Peyer's patch (tissue), 4 donors: Measurements from ENCODE around the gene NEUROD6. TPM values are rescaled to one million over a fixed set of nuclear protein-coding genes. Genes with fewer than 3 reads are reported as not detected.

Experiments used
- DNase-seq, 3 donors: peaks; one replicate each; pipeline ENCODE4 v3.0.0-alpha.2; 2017 to 2019
- H3K27ac ChIP-seq, 4 donors: fragments of 200-600 bp; sonication (generic); one replicate each; pipeline ENCODE4 v1.5.1; 2016 to 2019
- H3K27me3 ChIP-seq, 2 donors: fragments of 200-600 bp; sonication (generic); one replicate each; pipeline ENCODE4 v1.5.1; 2019
- H3K36me3 ChIP-seq, 3 donors: fragments of 200-600 bp; sonication (generic); one replicate each; pipeline ENCODE4 v1.5.1; 2016 to 2019
- H3K4me1 ChIP-seq, 4 donors: fragments of 200-600 bp; sonication (generic); one replicate each; pipeline ENCODE4 v1.5.1; 2016 to 2019
- H3K4me3 ChIP-seq, 4 donors: fragments of 200-600 bp; sonication (generic); 1 replicate in 3 of 4; 2 replicates in 1 of 4; pipeline ENCODE4 v1.5.1; 2016 to 2019; ENCODE audit warnings: mild to moderate bottlenecking in 1 of 4
- H3K9me3 ChIP-seq, 4 donors: fragments of 200-600 bp; sonication (generic); one replicate each; pipeline ENCODE4 v1.5.1; 2016 to 2019; ENCODE audit warnings: mild to moderate bottlenecking in 1 of 4
- POLR2A ChIP-seq, 2 donors: fragments of 450-650 bp; IDR thresholded peaks; one replicate each; pipeline ENCODE4 v1.5.1; 2017; ENCODE audit warnings: antibody characterized with exemption in 2 of 2, mild to moderate bottlenecking in 2 of 2, moderate library complexity in 2 of 2
- total RNA-seq, 4 donors: library from RNA; depleted of rRNA; stranded (reverse); fragments of >200 nt; gene quantifications; one replicate each; pipeline ENCODE4 v1.1.0, GENCODE V29; 2016
- TF ChIP-seq, protein P1 (sequence below), 6 experiments: fragments of 450-650 bp in 4 of 6; fragments of 200-600 bp in 2 of 6; sonication (generic) in 1 of 6; IDR thresholded peaks; one replicate each; pipeline ENCODE4 v1.5.1; 2017 to 2019; ENCODE audit warnings: antibody characterized with exemption in 6 of 6, mild to moderate bottlenecking in 3 of 6, moderate library complexity in 1 of 6

NEUROD6 gene
- total RNA-seq, 4 donors from 2014 or later = not detected

GRCh38 chr7:31320675-31321074 is 19.9 kb downstream of the NEUROD6 start:
- H3K9me3 ChIP-seq = no peaks in the 10 kb centered on the region
- TF ChIP-seq, protein P1, sequence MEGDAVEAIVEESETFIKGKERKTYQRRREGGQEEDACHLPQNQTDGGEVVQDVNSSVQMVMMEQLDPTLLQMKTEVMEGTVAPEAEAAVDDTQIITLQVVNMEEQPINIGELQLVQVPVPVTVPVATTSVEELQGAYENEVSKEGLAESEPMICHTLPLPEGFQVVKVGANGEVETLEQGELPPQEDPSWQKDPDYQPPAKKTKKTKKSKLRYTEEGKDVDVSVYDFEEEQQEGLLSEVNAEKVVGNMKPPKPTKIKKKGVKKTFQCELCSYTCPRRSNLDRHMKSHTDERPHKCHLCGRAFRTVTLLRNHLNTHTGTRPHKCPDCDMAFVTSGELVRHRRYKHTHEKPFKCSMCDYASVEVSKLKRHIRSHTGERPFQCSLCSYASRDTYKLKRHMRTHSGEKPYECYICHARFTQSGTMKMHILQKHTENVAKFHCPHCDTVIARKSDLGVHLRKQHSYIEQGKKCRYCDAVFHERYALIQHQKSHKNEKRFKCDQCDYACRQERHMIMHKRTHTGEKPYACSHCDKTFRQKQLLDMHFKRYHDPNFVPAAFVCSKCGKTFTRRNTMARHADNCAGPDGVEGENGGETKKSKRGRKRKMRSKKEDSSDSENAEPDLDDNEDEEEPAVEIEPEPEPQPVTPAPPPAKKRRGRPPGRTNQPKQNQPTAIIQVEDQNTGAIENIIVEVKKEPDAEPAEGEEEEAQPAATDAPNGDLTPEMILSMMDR (IDR thresholded peaks at IDR 0.05) = no peak
- no peak for TF ChIP-seq POLR2A (IDR thresholded peaks at IDR 0.05)
- H3K4me1 ChIP-seq = no peaks in the 10 kb centered on the region
- no peaks in the 10 kb centered on the region for H3K36me3 ChIP-seq
- H3K27ac ChIP-seq = no peak overlapping the region
- no peak overlapping the region for H3K4me3 ChIP-seq
- no peaks in the 10 kb centered on the region for H3K27me3 ChIP-seq
- no peak for DNase-seq

GRCh38 chr7:31318313-31318712 is 22.2 kb downstream of the NEUROD6 start:
- no peaks in the 10 kb centered on the region for H3K9me3 ChIP-seq
- no peaks in the 10 kb centered on the region for H3K36me3 ChIP-seq
- DNase-seq = no peak
- H3K27ac ChIP-seq = no peak overlapping the region
- H3K27me3 ChIP-seq = no peaks in the 10 kb centered on the region
- H3K4me3 ChIP-seq = no peak overlapping the region
- no peaks in the 10 kb centered on the region for H3K4me1 ChIP-seq
- TF ChIP-seq, protein P1 (IDR thresholded peaks at IDR 0.05) = no peak
- TF ChIP-seq POLR2A (IDR thresholded peaks at IDR 0.05) = no peak

GRCh38 chr7:31316876-31317275 is 23.6 kb downstream of the NEUROD6 start:
- no peaks in the 10 kb centered on the region for H3K36me3 ChIP-seq
- H3K4me1 ChIP-seq = no peaks in the 10 kb centered on the region
- no peaks in the 10 kb centered on the region for H3K9me3 ChIP-seq
- no peak for DNase-seq
- TF ChIP-seq, protein P1 (IDR thresholded peaks at IDR 0.05) = no peak
- no peak for TF ChIP-seq POLR2A (IDR thresholded peaks at IDR 0.05)
- H3K27me3 ChIP-seq = no peaks in the 10 kb centered on the region
- no peak overlapping the region for H3K4me3 ChIP-seq
- H3K27ac ChIP-seq = no peak overlapping the region

DNA sequence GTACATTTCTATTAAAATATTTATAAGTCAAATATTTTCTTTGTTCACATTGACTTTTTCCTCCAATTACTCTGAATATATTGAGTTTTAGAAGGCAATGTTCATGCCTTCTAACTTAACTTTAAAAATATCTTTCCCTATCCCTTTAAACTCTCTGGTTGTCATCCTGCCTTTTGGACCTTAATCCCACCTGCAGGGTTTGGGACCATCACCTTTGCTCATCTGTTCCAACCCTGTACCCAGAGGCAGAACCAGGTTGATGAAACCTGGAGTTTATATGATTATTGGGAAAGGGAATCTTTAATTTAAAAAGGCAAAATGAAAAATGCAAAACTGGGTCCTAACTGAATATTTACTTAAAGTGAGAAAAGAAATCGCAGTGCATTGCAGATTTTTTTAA is 24.8 kb downstream of the NEUROD6 start:
- no peak for DNase-seq
- Histone ChIP-seq H3K4me3 (no peak overlapping the region), H3K4me1 (no peaks in the 10 kb centered on the region), H3K36me3 (no peaks in the 10 kb centered on the region), H3K27ac (no peak overlapping the region), H3K27me3 (no peaks in the 10 kb centered on the region), H3K9me3 (no peaks in the 10 kb centered on the region)
- TF ChIP-seq POLR2A (IDR thresholded peaks at IDR 0.05) = no peak
- TF ChIP-seq, protein P1 (IDR thresholded peaks at IDR 0.05) = no peak

DNA sequence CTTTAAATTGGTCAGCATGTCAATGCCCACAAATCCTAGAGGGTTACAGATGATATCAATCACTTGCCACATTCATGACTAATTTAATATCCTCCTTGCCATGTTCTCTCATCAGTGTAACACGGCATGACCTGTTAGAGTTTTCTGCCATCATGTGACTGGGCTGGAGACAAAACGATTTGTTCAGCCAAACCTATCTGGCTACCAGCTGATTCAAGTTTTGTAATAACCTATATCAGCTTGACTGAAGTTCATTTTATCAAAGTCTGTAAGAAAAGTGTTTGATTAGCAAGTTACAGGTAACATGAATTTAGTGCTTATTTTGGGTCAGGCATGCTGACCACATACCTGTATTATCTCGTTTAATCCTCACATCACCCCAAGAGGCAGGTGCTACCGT is 25.7 kb downstream of the NEUROD6 start:
- H3K27me3 ChIP-seq = no peaks in the 10 kb centered on the region
- no peak overlapping the region for H3K27ac ChIP-seq
- no peak for TF ChIP-seq POLR2A (IDR thresholded peaks at IDR 0.05)
- no peak for DNase-seq
- no peak overlapping the region for H3K4me3 ChIP-seq
- no peaks in the 10 kb centered on the region for H3K4me1 ChIP-seq
- no peaks in the 10 kb centered on the region for H3K36me3 ChIP-seq
- H3K9me3 ChIP-seq = no peaks in the 10 kb centered on the region

GRCh38 chr7:31312889-31313288 is 27.6 kb downstream of the NEUROD6 start:
- Histone ChIP-seq H3K27ac (no peak overlapping the region), H3K9me3 (no peaks in the 10 kb centered on the region), H3K4me1 (no peaks in the 10 kb centered on the region), H3K27me3 (no peaks in the 10 kb centered on the region), H3K4me3 (no peak overlapping the region), H3K36me3 (no peaks in the 10 kb centered on the region)
- no peak for DNase-seq
- TF ChIP-seq POLR2A (IDR thresholded peaks at IDR 0.05) = no peak
- TF ChIP-seq, protein P1 (IDR thresholded peaks at IDR 0.05) = no peak
